DLD1 (cell line): Measurements from ENCODE around the gene FHIT.

Experiments
- in situ Hi-C: cut with HindIII; loops from 2 replicates; pipeline ENCODE4 v1.10.0; 2017; ENCODE audit warnings: low sequenced_read_pairs

The FHIT gene

GRCh38 chr3:60269377-60269776, 981.9 kb downstream of the FHIT start:
- in situ Hi-C loops, result no loop called here

GRCh38 chr3:60268123-60268522, 983.1 kb downstream of the FHIT start:
- in situ Hi-C loops, result no loop called here

GRCh38 chr3:60266444-60266843, 984.8 kb downstream of the FHIT start:
- in situ Hi-C loops, result no loop called here

GRCh38 chr3:60263191-60263590, 988.1 kb downstream of the FHIT start:
- in situ Hi-C loops, result no loop called here

DNA sequence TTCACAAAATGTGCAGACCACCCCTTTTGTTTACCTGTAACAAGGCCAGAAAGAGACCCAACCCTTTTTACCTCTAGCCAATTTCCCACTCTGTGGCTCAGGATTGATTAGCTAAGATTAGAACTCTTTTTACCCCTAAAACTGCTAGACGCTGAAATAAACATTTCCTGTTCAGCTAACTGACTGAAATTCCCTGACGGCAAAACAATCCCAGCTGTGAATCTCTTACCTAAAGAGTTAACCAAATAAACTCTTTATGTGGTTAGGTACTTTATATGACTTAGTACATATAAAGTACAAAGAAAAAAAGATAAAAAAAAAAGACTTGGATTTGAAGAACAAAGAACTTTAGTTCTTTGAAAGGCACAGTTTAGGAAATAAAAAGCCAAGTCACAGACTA, 988.7 kb downstream of the FHIT start:
- in situ Hi-C loops, result no loop called here

DNA sequence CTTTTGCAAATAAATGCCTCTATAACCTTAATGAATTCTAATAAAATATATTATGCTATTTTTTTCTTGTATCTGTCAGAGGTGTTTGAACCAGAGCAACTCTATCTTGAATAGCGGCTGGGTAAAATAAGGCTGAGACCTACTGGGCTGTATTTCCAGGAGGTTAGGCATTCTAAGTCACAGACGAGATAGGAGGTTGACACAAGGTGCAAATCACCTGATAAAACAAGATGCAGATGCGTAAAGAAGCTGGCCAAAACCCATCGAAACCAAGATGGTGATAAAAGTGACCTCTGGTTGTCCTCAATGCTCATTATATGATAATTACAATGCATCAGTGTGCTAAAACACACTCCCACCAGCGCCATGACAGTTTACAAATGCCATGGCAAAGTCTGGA, 990.7 kb downstream of the FHIT start:
- in situ Hi-C loops, result no loop called here

DNA sequence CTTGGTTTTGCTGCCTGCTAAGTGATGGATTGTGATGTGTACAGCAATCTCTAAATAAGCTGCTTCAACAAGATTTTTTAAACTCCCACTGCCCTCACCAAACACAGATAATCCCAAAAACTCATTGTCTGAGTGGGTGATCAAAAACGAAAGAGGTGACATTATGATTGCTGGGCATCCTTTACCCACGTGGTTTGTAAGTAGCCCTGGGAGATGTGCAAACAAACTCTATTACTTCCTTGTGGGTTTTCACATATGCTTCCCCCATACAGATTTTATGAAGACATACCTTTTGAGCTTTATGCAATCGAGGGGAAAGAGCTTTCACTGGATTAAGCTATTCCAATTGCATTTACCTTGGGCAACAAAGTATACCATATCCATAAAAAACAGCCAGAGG, 1000.4 kb downstream of the FHIT start:
- in situ Hi-C loops, result no loop called here

DNA sequence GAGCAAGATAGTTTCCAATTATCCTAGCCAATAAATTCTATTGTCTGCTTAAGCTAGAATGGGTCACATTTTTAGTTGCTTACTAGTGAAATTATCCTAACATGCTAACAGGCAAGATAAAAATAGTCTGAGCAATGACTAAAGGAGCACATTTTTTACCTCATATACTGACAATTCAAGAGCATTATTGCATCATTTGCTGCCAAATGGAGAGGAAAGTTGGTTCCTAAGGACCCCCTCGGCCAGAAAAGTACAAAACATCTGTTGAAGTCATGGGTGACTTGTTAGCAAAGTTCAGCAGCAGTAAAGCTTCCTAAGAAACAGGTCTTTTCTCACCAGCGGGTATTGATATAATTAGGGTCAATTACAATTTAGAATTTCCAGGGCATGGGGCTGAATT, 1001.0 kb downstream of the FHIT start:
- in situ Hi-C loops, result no loop called here

DNA sequence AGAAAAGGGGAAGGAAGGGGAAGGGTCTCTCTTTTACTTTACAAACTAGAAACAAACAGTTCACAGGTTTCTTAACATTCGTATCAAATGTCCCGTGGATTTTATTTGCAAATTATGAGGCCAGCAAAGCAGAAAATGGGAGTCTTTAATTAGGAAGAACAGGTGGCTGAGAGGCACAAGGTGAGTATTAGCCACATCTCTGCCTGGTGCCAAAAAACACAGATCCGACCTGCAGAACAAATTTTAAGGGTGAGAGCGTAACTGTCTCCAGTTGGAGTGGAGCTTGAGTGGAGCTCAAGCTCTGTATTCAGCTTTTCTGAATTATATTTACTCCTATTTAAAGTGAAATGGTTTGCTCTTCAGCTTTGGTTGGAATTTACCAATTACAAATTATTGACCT, 1004.9 kb downstream of the FHIT start:
- in situ Hi-C loops, result no loop called here

- in situ Hi-C loops, result no loop called here
Measured at GRCh38 chr3:60243456-60243855, 1007.8 kb downstream of the FHIT start.

GRCh38 chr3:60240492-60240891, 1010.8 kb downstream of the FHIT start:
- in situ Hi-C loops, result no loop called here

GRCh38 chr3:60238550-60238949, 1012.7 kb downstream of the FHIT start:
- in situ Hi-C loops, result no loop called here

- in situ Hi-C loops, result no loop called here
Measured at GRCh38 chr3:60229502-60229901, 1021.8 kb downstream of the FHIT start.

- in situ Hi-C loops, result no loop called here
Measured at GRCh38 chr3:60228823-60229222, 1022.4 kb downstream of the FHIT start.

DNA sequence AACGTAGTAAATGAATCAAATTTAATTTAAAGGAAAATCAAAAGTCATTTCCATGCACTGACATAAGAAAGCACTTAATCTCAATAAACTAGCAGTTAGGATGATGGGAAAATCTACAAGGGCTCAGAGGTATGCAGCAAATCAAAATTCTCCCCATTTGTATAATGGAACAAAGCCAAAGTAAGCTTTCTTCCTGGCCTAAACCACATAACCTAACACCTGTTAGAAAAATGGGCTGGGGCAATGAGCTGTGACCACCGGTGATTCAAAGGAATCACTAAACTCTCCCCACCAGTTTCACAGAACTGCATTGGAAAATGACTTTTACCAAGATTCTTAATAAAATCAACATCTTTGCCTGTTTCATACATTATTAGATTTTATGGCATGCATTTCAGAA, 1024.3 kb downstream of the FHIT start:
- in situ Hi-C loops, result no loop called here

- in situ Hi-C loops, result no loop called here
Measured at GRCh38 chr3:60225848-60226247, 1025.4 kb downstream of the FHIT start.

DNA sequence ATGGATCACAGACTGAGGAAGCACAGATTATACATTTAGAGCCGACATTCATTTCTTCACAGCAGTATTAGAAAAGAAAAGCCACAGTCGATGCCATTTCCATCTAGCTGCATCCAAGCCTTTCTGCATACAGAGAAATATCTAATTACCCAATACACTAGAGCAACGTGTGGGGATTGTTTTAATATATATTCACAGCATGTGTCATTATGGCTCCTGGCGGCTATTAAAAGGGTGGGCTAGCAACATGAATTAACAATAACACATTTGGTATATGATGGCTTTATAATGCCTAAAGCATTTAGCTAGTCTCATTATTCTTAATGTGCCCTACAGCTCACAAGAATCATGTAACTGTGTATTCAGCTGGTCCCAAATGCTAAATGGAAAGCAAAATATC, 1030.5 kb downstream of the FHIT start:
- in situ Hi-C loops, result no loop called here

DNA sequence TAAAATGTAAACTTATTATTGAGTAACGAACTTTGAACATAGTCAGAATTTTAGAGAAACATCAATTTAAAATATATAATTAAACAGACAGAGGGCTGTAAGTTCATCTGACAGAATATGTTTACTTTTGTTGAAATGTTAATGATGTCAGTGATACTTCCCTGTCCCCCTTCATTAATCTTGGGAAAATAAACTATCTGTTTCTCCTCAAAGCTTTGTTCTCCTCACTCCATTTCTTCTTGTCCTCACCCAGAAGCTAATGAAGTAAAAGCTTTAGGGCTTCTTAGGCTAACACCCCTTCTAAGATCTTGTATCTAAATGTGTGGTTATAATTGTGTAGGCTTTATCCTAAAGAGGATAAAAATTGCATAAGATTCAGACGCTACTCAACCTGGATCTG, 1031.8 kb downstream of the FHIT start:
- in situ Hi-C loops, result no loop called here

DNA sequence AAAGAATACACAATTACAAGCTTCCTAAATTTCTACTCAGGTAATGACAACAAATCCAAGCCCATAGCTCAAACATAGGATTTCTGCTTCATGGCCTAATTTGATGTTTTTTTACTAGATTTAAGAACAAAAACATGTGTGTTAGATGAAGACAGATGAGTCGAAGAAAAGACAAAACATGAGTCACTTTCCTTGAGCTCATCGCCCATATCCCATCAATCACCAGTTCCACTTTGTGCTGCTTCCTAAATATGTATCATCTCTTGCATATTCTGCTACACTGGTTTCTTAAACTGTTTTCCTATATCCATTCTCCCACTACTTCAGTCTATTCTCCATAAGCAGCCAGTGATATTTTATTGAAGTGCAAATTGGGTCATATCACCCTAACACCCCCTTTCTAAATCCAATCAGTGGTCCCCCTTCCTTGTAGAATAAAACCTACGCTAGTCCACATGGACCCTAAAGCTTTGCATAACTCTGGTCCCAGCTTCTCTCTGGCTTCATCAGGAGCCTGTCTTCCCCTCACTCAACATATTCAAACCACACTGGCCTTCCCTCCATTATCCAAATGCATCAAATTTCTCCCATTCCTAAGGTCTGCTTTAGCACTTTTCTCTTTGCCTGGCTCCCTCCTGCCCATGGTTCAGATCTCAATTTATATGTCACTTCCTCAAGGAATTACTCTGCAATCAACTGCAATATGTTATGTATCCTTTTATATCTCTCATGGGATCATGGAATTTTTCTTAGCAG, 1033.9 kb downstream of the FHIT start:
- in situ Hi-C loops, result no loop called here

DNA sequence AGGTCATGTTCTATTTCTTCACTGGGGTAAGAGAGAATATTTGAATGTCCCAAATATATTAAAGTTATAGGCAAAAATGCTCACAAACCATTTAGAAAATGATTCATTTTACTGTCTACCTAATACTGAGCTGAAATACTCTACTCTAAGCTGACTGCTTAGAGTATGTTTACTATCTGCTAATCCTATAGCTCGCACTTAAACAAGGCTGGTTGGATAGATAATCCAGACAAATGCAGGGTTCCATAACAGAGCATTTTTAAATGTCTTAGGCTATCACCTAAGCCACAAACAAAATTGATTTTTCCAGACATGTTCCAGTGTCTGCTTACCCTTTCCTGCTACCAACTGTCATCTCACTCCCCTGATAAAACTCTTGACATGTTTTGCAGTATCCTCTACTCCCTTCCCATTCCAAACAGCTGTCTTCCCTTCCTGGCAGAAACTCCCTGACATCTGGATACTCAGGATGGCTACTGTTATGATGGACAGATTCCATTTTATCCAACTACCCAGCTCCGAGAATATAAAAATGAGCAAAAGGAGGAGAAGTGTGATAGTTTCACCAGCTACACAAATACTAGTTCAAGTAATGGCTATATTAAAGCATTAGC, 1034.7 kb downstream of the FHIT start:
- in situ Hi-C loops, result no loop called here

GRCh38 chr3:60215946-60216345, 1035.3 kb downstream of the FHIT start:
- in situ Hi-C loops, result no loop called here

DNA sequence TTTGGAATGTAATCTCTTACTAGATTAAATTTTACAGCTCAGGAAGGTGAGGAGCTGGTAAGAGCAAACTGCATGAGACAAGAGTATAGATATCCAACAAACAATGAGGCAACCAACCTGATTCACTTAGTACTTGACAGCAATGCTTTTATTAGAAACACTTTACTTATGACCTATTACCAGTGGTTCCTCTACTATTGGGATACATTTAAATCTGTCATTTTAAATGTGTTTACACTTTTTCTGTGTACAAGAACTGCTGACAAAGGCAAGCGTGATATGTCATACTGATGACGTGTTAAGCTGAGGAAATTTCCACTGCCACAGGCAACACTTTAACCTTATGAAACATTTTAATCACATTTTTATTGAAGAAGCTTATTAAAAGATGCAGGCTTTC, 1043.3 kb downstream of the FHIT start:
- in situ Hi-C loops, result no loop called here

GRCh38 chr3:60206206-60206605, 1045.0 kb downstream of the FHIT start:
- in situ Hi-C loops, result no loop called here
